AG04450 (cell line): ENCODE results near the gene ZMYND11. TPM values are rescaled to one million over a fixed set of nuclear protein-coding genes. Genes with fewer than 3 reads are reported as not detected.
"Not testable (repeated sequence)": the region's sequence is repeated elsewhere in the genome, so short reads cannot be mapped to it uniquely, and the experiment has no call there.

ENCODE experiments used
- CTCF ChIA-PET: fragments of 300-600, 350-600 bp; formaldehyde crosslinking; extraction: SDS; loops from one replicate; lab custom pipeline; 2022; ENCODE audit warnings: antibody characterized with exemption, inconsistent platforms; lab: Charles Lee
- POLR2A ChIA-PET: fragments of 350-600 bp; formaldehyde crosslinking; extraction: SDS; loops from one replicate; lab custom pipeline; 2021; ENCODE audit warnings: antibody characterized with exemption, inconsistent platforms; lab: Yijun Ruan, JAX
- DNase-seq: peaks from one replicate; pipeline ENCODE4 v3.0.0-alpha.2; 2011; ENCODE audit warnings: low read depth, low spot score
- H3K27ac ChIP-seq: one replicate; pipeline ENCODE4 v1.5.1; 2012; ENCODE audit warnings: low read depth, low read length, control low read depth
- H3K27me3 ChIP-seq: one replicate; pipeline ENCODE4 v1.6.0; 2012; ENCODE audit warnings: low read length; ENCODE audit not compliant: control insufficient read depth, insufficient read depth
- H3K4me3 ChIP-seq: 2 replicates; pipeline ENCODE4 v1.5.1; 2011; ENCODE audit warnings: mild to moderate bottlenecking, low read depth, low read length, control low read depth
- H3K9me3 ChIP-seq: 2 replicates; pipeline ENCODE4 v1.5.1; 2012; ENCODE audit warnings: low read length; ENCODE audit not compliant: control insufficient read depth, insufficient read depth
- polyA plus RNA-seq: library from polyadenylated mRNA; depleted of rRNA; stranded (reverse); fragments of >200 nt; gene quantifications from 2 replicates; pipeline ENCODE4 v1.2.3, GENCODE V29; 2011
- TF ChIP-seq, protein P1 (sequence below): IDR thresholded peaks from 2 replicates; pipeline ENCODE4 v1.5.1; 2011; ENCODE audit warnings: low read depth, low read length, control low read depth, inconsistent platforms

ZMYND11 gene
- polyA plus RNA-seq, 1 experiment = 76.0 TPM

DNA sequence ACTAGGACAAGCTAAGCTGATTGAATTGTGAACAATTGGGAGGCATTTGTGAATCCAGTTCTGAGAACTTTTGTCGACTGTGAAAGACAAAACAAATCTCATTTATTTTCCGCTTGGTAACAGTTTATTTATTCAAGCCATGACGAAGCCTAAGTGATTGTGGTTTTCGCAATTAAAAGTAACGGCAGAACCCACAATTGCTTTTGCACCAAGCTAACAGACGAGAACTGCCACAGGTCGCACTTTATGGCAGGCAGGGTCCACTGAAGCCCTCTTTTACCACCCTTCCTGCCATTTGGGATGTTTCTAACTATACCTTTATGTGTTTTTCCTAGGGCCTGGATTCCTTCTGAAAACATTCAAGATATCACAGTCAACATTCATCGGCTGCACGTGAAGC lies 111.2 kb downstream of the ZMYND11 start:
- CTCF ChIA-PET = no interaction called here

DNA sequence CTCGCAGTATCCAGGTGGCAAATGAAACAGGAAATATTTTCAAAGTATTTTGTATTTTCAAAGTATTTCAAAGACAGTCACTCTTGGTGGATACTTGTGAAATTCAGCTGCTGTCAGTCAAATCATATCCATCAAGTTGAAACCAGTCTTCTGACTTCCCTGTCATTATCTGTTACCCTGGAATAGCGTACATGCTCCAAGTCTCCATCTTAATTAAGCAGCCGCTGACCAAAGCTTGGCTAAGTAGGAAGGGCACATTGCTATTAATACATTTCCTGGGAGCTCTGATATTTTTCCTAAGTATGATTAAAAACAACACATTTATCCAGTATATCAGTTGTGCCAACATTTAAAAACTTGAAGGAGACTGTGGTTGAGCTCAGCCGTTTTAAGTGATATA lies 112.2 kb downstream of the ZMYND11 start:
- Histone ChIP-seq H3K27me3 (no peaks in the 10 kb centered on the region), H3K9me3 (no peaks in the 10 kb centered on the region), H3K4me3 (no peak overlapping the region), H3K27ac (no peak overlapping the region)
- POLR2A ChIA-PET = no interaction called here
- TF ChIP-seq, protein P1, sequence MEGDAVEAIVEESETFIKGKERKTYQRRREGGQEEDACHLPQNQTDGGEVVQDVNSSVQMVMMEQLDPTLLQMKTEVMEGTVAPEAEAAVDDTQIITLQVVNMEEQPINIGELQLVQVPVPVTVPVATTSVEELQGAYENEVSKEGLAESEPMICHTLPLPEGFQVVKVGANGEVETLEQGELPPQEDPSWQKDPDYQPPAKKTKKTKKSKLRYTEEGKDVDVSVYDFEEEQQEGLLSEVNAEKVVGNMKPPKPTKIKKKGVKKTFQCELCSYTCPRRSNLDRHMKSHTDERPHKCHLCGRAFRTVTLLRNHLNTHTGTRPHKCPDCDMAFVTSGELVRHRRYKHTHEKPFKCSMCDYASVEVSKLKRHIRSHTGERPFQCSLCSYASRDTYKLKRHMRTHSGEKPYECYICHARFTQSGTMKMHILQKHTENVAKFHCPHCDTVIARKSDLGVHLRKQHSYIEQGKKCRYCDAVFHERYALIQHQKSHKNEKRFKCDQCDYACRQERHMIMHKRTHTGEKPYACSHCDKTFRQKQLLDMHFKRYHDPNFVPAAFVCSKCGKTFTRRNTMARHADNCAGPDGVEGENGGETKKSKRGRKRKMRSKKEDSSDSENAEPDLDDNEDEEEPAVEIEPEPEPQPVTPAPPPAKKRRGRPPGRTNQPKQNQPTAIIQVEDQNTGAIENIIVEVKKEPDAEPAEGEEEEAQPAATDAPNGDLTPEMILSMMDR = no peak
- CTCF ChIA-PET = interaction anchor here (0.6 kb wide), 1 partner anchor 17 kb away, joined by 3 read pairs; no protein-coding TSS in a partner anchor
- no peak for DNase-seq

More for the DNA sequence above, 111.2 kb downstream of the ZMYND11 start:
- POLR2A ChIA-PET = no interaction called here
- TF ChIP-seq, protein P1 = no peak
- no peak for DNase-seq
- no peaks in the 10 kb centered on the region for H3K9me3 ChIP-seq
- no peaks in the 10 kb centered on the region for H3K27me3 ChIP-seq
- no peak overlapping the region for H3K4me3 ChIP-seq
- no peak overlapping the region for H3K27ac ChIP-seq

DNA sequence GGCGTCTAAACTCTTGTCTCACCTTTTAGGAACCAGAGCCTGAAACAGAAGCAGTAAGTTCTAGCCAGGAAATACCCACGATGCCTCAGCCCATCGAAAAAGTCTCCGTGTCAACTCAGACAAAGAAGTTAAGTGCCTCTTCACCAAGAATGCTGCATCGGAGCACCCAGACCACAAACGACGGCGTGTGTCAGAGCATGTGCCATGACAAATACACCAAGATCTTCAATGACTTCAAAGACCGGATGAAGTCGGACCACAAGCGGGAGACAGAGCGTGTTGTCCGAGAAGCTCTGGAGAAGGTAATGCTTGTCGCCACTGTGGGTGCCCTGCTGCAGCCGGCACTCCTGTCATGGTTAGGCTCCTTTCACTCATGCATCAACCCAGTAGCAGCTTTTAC lies 113.1 kb downstream of the ZMYND11 start:
- POLR2A ChIA-PET = no interaction called here
- DNase-seq = no peak
- CTCF ChIA-PET = no interaction called here
- Histone ChIP-seq H3K9me3 (no peaks in the 10 kb centered on the region), H3K4me3 (no peak overlapping the region), H3K27me3 (no peaks in the 10 kb centered on the region), H3K27ac (no peak overlapping the region)
- TF ChIP-seq, protein P1 = no peak

DNA sequence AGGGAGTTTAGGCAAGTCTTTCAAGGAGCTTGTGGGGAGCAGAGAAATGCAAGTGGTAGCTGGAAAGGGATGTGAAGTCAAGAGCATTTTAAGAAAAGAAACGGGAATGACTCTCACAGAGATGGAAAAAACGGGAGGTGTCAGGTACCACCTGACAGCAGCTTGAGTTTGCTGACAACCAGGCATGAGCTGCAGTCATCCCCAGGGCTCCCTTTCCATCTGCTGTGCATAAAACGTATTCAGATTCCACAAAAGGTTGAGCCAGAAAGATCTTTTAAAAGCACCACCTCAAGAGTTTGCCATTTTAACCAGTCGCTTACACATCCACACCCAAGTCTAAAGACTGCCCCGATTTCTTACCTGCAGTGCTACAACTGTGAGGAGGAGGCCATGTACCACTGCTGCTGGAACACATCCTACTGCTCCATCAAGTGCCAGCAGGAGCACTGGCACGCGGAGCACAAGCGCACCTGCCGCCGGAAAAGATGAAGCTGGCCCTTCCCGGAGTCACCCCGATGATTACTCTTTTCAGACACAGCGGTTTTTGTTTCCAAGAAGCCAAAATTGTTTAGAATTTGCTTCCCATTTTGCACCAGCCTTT lies 116.8 kb downstream of the ZMYND11 start:
- Histone ChIP-seq H3K4me3 (no peak overlapping the region), H3K9me3 (no peaks in the 10 kb centered on the region), H3K27ac (no peak overlapping the region), H3K27me3 (no peaks in the 10 kb centered on the region)
- TF ChIP-seq, protein P1 = no peak
- ChIA-PET POLR2A (no interaction called here), CTCF (no interaction called here)
- no peak for DNase-seq

DNA sequence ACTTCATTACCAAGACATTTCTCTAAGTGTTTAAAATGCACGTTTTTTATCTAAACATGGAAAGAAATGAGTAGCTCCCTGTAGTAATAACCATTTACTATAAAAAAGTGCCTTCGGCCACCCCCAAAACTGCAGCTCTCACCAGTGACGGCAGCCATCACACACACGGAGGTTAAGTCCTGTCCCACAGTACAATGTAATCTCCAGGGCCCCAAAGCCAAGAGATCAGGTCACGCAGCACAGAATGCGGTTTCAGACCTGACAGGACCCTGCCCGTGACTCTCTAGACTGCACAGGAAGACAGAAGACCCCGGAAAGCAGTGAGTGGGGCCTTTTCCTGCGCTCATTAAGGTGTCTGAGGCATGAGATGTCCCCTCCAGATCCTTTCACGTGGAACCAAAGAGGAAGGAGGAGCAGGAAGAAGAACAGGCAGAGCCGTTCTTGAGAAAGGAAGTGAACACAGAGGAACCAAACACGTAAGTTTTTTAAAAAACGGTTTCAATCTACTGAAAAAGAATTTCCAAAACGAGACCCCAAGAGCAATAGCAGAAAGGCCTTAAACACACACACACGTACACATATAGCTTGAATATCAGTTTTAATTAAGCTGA lies 125.7 kb downstream of the ZMYND11 start:
- Histone ChIP-seq H3K27ac (no peak overlapping the region), H3K4me3 (no peak overlapping the region), H3K27me3 (no peaks in the 10 kb centered on the region), H3K9me3 (no peaks in the 10 kb centered on the region)
- TF ChIP-seq, protein P1 = no peak
- ChIA-PET POLR2A (no interaction called here), CTCF (interaction anchor here (0.6 kb wide), 1 partner anchor 89 kb away, joined by 3 read pairs; no protein-coding TSS in a partner anchor)
- no peak for DNase-seq

DNA sequence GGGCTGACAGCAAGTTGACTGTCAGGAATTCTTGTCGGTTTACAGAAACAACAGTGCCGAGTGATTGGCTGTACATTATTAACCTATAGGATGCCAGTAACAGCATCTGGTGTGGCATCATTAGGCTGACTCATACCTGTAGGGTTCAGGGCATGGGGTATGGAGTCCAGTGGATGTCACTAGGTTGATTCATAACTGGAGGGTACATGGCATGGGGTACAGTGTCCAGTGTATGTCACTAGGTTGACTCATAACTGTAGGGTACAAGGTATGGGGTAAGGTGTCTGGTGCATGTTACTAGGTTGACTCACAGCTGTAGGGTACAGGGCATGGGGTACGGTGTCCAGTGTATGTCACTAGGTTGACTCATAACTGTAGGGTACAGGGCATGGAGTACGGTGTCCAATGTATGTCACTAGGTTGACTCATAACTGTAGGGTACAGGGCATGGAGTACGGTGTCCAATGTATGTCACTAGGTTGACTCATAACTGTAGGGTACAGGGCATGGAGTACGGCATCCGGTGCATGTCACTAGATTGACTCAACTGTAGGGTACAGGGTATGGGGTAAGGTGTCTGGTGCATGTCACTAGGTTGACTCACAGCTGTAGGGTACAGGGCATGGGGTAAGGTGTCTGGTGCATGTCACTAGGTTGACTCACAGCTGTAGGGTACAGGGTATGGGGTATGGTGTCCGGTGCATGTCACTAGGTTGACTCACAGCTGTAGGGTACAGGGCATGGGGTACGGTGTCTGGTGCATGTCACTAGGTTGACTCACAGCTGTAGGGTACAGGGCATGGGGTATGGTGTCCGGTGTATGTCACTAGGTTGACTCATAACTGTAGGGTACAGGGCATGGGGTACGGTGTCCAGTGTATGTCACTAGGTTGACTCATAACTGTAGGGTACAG lies 129.2 kb downstream of the ZMYND11 start:
- H3K4me3 ChIP-seq, DNase-seq, H3K27me3 ChIP-seq, CTCF ChIA-PET, H3K27ac ChIP-seq, H3K9me3 ChIP-seq: not testable (repeated sequence)
- POLR2A ChIA-PET = interaction anchor here (0.6 kb wide), 1 partner anchor 249 kb away, joined by 3 read pairs; no protein-coding TSS in a partner anchor

DNA sequence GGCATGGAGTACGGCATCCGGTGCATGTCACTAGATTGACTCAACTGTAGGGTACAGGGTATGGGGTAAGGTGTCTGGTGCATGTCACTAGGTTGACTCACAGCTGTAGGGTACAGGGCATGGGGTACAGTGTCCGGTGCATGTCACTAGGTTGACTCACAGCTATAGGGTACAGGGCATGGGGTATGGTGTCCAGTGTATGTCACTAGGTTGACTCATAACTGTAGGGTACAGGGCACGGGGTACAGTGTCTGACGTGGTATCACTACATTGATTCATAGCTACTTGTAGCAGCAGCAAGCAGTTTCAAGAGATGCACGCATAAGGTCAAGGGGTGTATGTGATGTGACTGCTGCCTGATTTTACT lies 129.8 kb downstream of the ZMYND11 start:
- H3K27ac ChIP-seq, CTCF ChIA-PET, H3K27me3 ChIP-seq, H3K9me3 ChIP-seq, DNase-seq, H3K4me3 ChIP-seq: not testable (repeated sequence)
- POLR2A ChIA-PET = interaction anchor here (0.6 kb wide), 1 partner anchor 248 kb away, joined by 3 read pairs; no protein-coding TSS in a partner anchor
